Right renal pelvis (tissue), 4 donors: Measurements from ENCODE around the gene ZNF266. TPM values are rescaled to one million over a fixed set of nuclear protein-coding genes. Genes with fewer than 3 reads are reported as not detected.
A peak's percentile ranks its signal among the peaks of the same experiment; 100 is the strongest.

ENCODE experiments used
- DNase-seq, 4 donors: peaks; one replicate each; pipeline ENCODE4 v3.0.0-alpha.2; 2013; ENCODE audit warnings: low read depth in 4 of 4, low spot score in 3 of 4, missing footprints in 1 of 4
- polyA plus RNA-seq, 4 donors: library from polyadenylated mRNA; unstranded; fragments of 120-200 nt; gene quantifications; one replicate each; pipeline ENCODE4 v1.2.1, GENCODE V29; 2013; ENCODE audit not compliant: insufficient read length in 4 of 4

Gene ZNF266
- 10 to 100 TPM; 30.1 to 48.8 (median 44.8) TPM for polyA plus RNA-seq

GRCh38 chr19:9435279-9436268 is at the start of gene ZNF266:
Gene ZNF266, minus strand, starts transcription at chr19:9435573. Its CDS starts 15,484 bp downstream, at chr19:9420089.
- DNase-seq, result peak; percentile 84 to 91 (median 90)

DNA sequence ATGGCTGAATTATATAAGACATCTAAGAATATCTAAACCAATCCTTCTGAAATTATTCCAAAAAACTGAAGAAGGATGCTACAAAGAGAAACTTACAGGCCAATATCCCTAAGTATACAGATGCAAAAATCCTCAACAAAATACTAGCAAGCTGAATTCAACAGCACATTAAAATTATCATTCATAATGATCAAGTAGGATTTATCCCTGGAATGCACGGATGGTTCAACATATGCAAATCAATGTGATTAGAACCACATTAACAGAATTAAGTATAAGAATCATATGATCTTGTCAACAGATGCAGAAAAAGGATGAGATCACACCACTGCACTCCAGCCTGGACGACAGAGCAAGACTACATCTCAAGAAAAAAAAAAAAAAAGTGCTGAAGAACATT is 49.8 kb upstream of the ZNF266 start:
- no peak for DNase-seq

DNA sequence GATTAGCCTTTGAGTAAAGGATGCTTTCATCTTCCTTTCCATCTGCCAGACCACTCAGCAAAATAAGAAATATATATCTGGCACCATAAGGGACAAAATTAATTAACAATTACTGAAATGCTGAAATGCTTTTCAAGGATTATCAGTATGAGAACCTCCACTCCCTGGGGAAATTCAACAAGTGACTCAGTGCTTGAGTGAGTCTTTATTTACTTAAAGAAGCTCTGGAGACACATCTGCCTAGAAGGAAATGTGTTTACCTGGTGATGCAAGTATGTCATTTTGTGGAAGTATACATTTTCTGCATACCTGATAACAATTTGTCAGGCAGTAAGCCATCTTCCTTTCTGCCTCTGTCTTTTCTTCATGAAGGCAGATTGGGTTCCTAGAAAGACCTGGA is 39.6 kb upstream of the ZNF266 start:
- no peak for DNase-seq

DNA sequence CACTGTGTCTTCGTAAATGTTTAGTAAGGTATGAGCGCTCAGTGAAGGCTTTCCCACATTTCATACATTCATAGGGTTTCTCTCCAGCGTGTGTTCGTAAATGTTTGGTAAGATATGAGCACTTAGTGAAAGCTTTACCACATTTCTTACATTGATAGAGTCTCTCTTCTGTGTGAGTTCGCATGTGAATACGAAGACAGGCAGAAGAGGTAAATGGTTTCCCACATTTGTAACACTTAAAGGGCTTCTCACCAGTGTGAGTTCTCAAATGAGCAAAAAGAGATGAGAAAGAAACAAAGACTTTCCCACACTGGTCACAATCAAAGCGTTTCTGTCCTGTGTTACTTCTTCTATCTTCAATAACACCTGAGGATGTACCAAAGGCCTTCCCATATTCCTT is 31.8 kb upstream of the ZNF266 start:
- no peak for DNase-seq

- no peak for DNase-seq
These were observed 26.6 kb upstream of the ZNF266 start for GRCh38 chr19:9461938-9462337.

DNA sequence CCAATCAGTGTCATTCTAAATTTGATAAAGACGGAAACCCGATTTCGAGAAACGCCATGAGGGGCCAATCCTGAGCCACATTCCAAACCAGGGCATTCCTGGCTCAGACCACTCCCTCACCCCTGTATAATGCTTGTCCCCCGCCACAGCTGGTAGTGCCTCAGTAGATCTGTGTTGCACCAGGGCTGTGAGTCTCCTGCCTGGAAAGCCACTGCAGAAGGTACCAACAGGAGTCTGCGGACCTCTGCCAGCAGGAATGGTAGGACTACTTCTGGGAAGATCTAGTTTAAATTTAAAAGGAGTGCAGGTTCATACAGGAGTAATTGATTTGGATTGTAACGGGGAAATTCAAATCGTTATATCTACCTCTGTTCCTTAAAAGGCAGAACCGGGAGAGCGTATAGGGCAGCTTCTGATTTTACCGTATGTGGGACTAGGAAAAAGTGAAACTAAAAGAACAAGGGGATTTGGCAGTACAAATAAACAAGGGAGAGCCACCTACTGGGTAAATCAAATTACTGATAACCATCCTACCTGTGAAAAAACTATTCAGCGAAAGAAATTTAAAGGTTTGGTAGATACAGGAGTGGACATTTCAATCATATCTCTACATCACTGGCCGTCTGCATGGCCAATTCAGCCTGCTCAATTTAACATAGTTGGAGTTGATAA is 20.8 kb upstream of the ZNF266 start:
- no peak for DNase-seq

- no peak for DNase-seq
These were observed 18.6 kb upstream of the ZNF266 start for GRCh38 chr19:9453953-9454352.

- no peak for DNase-seq
These were observed 9.7 kb upstream of the ZNF266 start for GRCh38 chr19:9445037-9445436.

DNA sequence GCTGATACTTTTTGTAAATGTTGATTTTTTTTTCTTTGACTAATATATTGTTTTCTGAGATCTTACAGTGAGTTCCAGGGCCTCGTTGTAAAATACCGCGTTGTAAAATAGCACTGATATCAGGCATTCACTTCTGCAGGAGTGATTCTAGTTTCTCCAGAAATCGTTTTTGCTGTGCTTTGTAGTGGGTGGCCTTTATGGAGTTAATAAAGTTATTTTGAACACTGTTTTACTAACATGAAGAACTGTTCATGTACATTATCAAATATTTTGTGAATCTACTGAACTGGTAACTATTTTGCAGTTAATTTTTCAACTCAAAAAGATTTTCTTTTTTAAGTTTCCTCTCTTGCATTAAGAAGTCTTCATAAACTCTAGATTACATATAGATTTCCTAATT is 985 bp upstream of the ZNF266 start:
- no peak for DNase-seq

DNA sequence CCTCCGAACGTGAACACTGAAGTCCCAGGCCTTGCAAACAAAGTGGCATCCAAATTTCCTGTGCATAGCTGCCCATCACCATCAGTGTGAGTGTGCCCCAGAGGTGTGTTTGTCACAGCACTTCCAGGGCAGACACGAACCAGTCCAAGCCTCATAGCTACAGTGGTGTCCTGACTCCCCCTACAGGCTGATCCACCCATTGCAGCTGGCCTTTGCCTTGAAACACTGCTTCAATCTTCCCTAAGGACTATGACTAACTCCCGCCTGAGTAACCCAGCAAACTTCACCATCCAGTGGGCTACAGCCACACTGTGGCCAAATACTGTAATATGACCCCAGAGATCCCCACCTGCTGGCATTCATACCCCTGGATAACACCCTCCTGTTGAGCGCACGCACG is 3.9 kb downstream of the ZNF266 start:
- DNase-seq, result peak in 1 of 4 donors; percentile 13

GRCh38 chr19:9430444-9430843 is 4.9 kb downstream of the ZNF266 start:
- DNase-seq, result no peak

- no peak for DNase-seq
These were observed 7.4 kb downstream of the ZNF266 start for GRCh38 chr19:9427941-9428340.

- no peak for DNase-seq
These were observed 22.0 kb downstream of the ZNF266 start for GRCh38 chr19:9413240-9413954.

GRCh38 chr19:9407827-9408226 is 27.5 kb downstream of the ZNF266 start:
- DNase-seq, result no peak

GRCh38 chr19:9406798-9407352 is 28.5 kb downstream of the ZNF266 start:
- DNase-seq, result peak; percentile 67 to 79 (median 76)

DNA sequence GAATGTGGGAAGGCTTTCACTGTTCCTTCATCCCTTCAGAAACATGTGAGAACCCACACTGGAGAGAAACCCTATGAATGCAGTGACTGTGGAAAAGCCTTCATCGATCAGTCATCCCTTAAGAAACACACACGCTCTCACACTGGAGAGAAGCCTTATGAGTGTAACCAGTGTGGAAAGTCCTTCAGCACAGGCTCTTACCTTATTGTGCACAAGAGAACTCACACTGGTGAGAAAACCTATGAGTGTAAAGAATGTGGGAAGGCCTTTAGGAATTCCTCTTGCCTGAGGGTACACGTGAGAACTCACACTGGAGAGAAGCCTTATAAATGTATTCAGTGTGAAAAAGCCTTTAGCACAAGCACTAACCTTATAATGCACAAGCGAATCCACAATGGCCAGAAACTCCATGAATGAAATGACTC is 54.0 kb downstream of the ZNF266 start:
- no peak for DNase-seq

DNA sequence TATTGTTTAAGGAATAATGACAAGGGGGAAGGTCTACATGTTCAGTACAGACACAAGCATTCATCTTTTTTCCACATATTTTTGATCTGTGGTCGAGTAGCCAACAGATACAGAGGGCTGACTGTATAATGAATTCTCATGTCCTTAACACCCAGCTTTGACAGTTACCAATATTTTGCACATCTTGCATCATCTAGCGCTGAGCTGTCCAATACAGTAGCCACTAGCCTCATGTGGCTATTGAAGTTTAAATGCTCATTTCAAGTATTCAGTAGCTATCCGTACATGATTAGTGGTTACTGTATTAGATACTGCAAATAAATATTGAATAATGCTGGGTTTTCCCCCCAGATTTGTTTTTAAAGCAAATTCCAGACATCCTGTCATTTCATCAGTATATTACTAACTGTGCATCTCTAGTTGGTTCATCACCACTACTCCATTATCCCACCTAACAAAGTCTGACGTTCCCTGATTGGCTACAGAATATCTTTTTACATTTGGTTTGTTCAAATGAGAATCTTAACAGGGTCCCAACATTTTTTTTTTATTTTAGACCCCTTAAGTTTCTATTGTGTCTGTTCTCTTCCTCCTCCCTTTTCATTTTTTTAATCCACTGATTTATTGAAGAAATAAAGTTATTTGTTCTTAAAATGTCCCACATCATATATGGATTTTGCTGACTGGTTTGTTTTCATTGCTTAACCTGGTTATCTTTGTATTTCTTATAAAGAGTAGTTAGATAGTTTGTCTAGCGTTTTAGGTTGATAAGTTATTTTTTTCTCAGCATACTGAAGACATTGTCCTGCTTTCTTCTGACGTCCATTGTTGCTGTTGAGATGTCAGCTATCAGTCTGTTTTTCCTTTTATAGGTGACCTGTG is 64.4 kb downstream of the ZNF266 start:
- DNase-seq, result no peak

DNA sequence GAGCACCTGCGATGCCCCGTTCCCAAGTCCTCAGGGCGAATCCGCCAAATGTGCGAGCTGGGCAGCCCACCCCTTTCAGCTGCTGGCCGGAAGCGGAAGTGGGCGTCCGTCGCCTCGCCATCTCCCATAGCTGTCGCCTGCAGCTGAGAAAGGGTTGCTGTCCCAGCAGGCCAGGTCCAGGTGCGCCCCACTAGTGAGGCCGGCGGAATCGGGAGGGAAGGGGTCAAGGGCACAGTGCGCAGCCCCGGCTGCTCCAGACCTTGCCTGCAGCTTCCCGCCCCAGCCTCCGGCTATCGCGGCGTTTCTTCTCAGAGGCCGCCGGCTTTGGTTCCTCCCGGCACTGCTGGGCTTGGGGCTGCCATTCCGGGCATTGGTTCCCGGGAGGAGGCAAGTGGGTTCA is 72.5 kb downstream of the ZNF266 start, which contains the start of gene ZNF177:
Gene ZNF177, plus strand, starts transcription at position 109 of the 400 bp plus-strand sequence. CDS start 15,299 bp downstream, outside the sequence.
- DNase-seq, result peak; percentile 12 to 35 (median 25)
